HG03432 (cell line): Measurements from ENCODE around the gene MACF1.
"Not testable (repeated sequence)": the region's sequence is repeated elsewhere in the genome, so short reads cannot be mapped to it uniquely, and the experiment has no call there.

Experiments used
- ATAC-seq: cut with Tn5 transposase; IDR thresholded peaks from one replicate; pipeline ENCODE4 v1.9.1; 2021; ENCODE audit warnings: mild to moderate bottlenecking, moderate library complexity; ENCODE audit not compliant: unreplicated experiment

Gene MACF1

DNA sequence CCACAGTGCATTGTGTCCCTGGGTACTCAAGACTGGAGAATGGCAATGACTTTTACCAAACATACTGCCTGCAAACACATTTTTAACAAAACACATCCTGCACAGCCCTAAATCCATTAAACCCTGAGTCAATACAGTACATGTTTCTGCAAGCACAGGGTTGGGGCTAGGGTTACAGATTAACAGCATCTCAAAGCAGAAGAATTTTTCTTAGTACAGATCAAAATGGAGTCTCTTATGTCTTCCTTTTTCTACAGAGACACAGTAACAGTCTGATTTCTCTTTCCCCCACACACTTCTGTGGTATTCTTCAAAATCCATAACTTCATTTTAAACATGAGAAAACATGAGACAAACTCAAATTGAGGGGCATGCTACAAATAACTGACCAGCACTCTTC is 300.8 kb downstream of the MACF1 start:
- no peak for ATAC-seq

DNA sequence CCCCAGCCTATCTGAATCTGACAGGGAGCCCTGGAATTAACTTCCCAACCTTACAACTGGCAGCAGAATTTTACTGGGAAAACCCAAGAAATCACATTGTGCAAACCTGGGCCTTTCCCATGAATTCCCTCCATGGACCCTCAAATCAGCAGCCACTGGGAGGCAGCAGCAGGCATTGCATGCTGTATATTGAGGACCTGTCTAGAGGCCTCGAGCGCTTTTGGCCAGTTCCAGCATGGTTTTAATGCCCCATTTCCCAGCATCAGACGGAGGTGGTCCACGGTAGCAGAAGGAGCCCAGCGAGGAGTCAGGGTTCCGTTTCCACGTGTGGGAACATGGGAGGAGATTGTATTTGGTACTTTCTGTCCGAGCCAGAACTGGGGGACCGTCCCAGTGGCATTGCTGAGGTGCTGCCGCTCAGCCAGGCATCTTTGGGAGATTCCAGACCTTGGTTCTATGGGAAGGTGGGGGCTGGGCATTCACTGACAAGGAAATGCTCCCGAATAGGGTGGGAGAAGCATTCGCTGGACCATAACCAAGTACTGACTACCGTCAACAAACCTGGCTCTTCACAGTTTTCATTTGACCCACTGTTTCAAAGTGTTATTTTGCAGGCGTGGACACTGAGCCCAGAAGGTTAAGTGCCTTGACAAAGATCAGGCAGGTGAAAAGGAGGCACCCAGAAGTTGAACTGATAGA is 302.9 kb downstream of the MACF1 start:
- ATAC-seq = no peak

DNA sequence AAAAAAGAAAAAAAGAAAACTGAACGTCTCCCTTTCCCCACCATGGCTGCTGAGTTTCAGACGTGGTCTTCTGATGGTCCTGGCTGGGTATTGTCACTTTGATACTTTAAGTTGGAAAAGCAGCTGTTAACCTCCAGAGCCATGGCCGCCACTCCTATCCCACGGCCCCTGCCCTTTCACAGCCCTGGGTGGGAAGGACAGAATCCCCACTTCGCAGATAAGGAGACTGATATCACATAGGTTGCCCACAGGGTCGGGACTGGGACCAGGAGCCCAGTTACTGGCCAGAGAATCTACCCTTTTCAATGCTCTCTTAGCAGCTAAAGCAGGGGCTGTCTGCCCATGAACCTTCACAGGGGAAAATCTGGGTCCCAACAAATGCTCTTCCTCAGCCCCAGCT is 303.8 kb downstream of the MACF1 start:
- ATAC-seq = no peak

DNA sequence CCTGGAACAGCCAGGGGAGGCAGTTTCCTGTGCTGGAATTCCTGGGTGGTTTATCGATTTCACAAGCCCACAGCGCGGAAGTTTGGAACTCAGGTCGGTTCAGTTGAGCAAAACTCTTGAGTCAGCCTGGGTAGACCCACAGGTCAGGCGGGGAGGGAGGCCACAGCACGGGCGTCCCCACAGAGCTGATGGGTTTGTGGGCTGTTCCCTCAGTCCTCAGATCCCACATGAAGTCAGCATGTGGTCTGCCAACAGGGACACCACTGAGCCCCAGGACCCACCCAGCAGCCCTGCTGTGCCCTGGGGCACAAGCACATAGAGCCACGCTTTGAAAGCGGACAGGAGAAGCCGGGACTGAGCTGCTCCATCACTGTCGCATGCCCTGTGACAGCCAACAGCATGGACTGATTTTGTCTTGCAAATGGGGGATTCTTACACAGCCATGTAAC is 304.4 kb downstream of the MACF1 start:
- peak; percentile 13 for ATAC-seq

DNA sequence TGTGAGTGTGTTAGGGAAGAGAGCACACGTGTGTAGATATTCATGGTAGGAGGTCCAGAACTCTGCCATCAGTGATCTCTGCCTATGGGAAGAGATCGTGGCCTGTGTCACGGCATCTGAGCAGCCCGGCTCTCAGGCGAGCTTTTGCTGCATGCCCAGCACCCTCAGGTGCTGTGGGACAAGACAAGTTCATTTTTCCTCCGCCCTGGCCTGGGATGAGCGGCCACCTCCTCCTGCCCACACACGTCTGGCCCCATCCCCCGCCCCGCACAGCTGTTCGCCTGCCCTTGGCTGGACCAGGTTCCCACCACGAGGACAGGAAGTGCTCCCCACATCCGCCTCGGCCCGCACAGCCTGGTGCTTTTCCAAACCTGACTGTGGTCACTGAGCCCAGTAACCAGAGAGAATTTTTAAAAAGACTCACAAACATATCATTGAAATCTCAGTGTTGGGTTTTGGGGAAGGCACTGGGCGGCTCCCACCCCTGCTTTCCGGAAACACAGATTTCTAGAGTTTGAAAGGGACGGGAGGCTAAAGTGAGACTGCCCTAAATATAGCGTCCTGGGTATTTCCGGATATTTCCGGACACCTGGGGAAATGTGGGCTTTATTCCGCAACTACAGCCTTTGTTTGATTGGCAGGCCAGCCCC is 305.0 kb downstream of the MACF1 start:
- peak; percentile 72 for ATAC-seq

DNA sequence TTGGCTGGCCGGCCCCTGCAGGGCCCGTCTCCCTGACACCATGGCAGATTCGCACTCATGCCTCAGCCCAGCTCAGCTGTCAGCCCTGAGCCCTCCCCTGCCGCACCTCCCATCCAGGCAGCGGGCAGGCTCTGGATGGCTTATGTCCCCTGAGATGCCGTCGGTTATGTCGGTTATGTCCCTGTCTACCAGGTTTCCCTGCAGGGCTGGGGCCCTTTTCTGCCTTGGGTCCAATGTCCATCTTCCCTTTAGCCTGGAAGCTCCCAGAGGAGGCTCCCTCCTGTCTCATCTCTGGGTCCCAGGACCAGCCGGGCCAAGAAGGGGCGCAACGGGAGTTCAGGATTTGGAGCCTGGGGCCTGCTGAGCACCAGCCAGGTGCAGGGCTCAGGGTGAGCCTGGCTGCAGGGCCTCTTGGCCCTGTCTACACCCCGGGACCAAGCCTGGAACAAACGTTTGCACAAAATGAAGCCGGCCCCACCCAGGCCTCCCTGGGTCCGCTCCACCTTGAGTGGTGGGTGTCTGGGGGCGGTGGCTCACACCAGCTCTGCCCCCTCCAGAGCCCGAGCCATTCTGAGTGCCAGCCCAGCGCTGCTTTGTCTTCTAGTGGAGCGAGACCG is 306.2 kb downstream of the MACF1 start:
- ATAC-seq = not testable (repeated sequence)

DNA sequence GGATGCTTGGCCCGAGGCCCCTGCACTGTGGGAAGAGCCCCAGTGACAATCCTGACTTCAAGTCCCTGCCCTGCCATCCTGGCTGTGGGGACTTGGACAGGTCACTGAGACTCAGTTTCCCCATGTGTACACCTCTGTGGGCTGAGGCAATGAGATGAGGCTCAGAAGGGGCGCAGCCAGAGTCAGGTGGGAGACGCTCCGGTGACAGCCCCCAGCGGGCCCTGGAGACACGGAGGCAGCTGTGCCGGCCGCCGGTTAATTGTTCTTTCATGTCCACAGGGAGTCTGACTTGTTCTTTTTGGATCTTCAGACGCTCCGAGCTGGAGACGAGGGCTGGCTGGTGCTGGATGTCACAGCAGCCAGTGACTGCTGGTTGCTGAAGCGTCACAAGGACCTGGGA is 307.0 kb downstream of the MACF1 start:
- not testable (repeated sequence) for ATAC-seq

DNA sequence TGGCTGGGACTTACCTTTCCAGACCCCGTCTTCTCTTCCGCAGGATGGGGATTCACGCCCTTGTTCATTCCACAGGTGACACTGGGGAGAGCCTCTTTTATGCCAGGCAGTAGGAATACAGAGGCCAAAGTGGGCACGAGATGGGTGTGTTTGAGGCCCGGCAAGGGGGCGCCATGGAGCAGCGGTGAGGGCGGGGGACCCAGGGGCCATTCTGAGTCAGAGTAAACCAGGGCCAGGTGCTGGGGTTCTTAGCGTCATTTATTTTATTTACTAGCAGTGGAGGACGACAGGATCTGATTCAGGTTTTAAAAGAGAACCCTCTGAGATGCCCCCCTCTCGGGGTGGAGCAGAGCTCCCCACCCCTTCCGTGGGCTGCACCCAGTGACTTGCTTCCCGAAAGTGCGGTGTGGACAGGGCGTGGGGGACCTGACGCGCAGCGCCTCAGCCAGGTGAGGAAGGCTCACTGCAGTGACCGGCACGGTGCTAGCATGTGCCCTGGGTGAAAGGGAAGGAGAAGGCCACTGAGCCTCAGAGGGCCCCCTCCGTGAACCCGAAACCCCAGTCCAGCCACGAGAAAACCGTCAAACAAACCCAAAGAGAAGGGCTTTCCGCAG is 307.8 kb downstream of the MACF1 start:
- ATAC-seq = not testable (repeated sequence)

DNA sequence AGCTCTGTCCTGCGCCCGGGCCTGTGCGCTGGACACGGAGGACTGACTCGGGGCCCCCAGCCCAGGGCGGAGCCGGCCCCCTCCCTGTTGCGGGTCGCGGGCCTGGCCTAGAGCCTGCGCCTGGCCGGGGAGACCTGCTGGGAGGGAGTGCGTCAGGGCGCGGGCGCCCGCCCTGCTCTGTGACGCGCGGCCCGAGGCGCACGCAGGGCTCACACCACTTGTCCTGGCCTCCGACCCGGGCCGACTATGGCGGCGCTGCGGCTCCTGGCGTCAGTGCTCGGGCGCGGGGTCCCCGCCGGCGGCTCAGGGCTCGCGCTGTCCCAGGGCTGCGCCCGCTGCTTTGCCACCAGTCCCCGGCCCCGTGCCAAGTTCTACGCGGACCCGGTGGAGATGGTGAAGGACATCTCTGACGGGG is 310.2 kb downstream of the MACF1 start:
- ATAC-seq = not testable (repeated sequence)

DNA sequence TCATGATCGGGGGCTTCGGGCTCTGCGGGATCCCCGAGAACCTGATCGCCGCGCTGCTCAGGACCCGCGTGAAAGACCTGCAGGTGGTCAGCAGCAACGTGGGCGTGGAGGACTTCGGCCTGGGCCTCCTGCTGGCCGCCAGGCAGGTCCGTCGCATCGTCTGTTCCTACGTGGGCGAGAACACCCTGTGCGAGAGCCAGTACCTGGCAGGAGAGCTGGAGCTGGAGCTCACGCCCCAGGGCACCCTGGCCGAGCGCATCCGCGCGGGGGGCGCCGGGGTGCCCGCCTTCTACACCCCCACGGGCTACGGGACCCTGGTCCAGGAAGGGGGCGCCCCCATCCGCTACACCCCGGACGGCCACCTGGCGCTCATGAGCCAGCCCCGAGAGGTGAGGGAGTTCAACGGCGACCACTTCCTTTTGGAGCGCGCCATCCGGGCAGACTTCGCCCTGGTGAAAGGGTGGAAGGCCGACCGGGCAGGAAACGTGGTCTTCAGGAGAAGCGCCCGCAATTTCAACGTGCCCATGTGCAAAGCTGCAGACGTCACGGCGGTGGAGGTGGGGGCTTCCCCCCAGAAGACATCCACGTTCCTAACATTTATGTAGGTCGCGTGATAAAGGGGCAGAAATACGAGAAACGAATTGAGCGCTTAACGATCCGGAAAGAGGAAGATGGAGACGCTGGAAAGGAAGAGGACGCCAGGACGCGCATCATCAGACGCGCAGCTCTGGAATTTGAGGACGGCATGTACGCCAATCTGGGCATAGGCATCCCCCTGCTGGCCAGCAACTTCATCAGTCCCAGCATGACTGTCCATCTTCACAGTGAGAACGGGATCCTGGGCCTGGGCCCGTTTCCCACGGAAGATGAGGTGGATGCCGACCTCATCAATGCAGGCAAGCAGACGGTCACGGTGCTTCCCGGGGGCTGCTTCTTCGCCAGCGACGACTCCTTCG is 310.9 kb downstream of the MACF1 start:
- ATAC-seq = not testable (repeated sequence)

DNA sequence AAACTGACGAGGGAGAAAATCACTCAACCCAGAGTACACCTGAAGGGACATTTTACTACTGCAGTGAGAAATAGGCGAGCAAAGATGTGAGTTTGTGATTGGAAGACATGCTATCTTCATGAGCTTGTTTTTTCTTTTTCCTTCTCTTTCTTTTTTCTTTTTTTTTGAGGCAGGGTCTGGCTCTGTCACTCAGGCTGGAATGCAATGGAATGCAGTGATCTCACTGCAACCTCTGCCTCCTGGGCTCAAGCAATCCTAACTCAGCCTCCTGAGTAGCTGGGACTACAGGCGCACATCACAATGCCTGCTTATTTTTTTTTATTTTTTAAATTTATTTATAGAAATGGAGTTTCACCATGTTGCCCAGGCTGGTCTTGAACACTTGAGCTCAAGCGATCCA is 312.3 kb downstream of the MACF1 start:
- not testable (repeated sequence) for ATAC-seq

DNA sequence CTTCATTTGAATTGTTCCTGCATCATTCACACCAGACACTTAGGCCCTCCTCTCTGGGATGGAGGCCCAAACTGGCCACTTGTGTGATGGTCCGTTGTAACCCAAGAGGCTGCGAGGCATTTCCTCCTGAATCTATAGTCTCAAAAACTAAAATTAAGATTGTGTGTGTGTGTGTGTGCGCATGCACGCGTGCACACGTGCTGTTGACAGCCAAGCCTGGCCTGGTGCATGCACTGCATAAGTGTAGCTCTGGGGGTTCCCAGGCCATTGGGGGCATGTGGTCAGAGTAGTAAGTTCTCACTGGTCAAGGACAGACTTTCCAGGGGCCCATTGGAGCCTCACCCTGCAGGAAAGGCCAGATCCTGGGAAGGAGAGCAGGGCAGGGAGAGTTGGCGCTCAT is 313.4 kb downstream of the MACF1 start:
- ATAC-seq = not testable (repeated sequence)

DNA sequence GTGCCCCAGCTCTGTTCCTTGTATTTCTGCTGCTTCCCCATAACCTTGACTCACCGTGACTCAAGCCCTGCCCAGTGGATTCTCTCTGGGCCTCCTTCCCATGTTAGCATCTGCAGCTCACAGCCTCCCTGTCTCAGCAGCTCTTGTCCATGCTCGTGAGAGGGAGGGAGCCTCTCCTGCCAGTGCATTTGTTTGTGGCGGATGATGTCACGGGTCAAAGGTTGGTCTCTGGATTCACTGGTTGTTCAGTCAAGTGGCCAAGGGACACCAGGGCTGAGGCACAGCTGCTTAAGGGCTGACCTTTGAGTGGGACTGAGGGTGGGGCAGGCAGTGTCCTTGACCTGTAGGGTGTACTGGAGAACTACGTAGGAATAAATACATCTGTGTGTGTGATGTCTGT is 314.9 kb downstream of the MACF1 start:
- ATAC-seq = not testable (repeated sequence)

DNA sequence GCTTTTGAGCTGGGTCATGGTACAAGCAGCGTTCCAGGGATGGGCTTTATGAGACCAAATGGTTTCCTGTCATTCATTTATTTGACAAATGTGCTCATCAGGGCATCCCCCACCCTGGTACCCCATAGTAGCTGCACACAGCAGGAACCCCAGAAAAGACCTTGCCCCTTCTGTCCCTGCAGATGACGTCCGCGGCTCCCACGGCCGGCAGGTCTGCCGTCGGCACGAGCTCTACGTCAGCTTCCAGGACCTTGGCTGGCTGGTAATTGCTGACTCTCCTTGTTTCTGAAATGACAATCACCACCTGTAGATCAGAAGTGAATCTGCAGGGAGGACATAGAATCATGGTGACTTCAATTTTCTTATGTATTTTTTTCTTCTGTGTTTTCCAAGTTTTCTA is 317.7 kb downstream of the MACF1 start:
- ATAC-seq = not testable (repeated sequence)

DNA sequence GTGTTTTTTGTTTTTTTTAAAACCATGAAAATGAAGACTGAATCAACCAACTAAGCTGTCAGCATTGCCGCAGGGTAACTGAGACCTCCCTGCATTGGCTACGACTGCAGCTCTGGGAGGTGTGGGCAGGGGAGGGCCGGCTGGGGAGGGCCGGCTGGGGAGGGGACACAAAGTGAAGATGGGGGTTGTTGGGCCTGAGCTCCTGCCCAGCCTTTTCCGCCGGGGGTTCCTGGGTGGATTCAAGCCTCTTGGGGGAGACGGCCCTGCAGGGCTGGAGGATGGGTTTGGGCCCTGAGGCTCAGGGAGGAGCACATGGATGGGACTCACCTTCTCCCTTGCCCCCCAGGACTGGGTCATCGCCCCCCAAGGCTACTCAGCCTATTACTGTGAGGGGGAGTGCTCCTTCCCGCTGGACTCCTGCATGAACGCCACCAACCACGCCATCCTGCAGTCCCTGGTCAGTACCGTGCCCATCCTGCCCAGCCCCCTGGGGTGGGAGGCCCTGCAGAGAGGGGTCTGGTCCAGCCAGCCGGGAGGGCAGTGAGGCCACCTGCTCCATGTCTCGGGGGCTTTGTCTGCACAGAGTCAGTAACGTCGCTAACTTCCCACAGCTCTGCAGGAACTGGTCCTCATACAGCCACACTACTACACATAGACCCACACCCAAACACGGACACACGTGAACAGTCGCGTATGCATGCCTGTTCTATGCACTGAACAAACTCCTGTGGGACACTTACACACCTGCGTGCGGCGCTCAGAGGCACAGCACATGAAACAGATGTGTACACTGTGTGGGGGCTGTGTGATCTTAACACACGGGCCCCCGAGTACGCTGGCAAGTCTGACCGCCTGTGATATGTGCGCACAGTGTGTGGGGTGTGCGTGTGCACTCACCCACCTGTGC is 318.4 kb downstream of the MACF1 start:
- no peak for ATAC-seq

DNA sequence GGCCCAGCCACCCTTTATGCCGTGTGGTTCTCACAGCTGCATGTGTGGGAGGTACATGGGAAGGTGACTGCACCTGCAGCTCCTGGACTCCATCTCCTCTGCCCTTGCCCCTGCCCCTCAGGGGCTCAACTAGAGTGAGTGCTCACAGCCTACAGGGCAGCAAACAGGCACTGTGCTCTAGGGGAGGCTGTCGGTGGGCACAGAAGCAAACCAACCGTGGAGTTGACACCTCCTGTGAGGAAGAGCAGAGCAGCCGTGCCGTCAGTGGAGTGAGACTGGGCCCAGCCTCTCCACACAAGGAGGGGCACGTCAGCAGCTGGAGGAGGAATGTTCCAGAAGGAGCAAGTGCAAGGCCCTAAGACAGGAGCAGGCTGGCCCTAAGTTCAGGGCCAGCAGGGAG is 319.7 kb downstream of the MACF1 start:
- ATAC-seq = no peak

DNA sequence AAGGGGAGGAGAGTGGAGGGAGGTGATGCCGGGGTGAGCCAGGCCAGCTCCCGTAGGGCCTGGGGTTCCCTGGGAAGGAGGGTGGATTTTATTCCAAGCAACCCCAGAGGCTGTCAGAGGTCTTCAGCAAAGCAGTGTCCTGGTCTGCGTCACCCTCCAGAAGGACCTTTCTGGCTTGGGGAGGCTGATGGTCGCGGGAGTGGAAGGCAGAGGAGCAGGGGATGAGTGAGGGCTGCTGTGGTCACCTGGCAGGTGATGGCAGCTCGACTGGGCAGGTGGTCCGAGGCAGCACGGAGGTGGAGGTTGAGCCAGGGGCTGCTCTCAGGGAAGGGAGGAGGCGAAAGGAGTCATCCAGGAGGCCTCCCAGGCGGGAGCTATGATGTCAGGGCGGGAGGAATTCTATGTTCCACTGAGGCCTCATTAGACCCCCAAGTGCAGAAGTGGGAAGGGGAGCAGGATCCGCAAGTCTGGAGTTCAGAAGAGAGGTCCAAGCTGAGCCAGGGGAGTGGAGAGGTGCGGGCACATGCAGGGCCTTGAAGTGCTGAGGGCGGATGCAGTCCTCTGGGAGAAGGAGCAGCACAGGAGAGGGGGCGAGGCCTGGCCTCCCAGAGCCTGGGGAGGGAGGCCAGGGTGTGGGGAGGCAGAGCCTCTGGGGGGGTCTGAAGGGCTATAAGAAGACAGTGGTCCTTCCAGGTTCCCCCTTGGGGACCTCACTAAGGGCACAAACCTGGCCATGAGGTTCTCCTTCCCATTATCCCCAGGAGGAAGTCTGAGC is 320.3 kb downstream of the MACF1 start:
- no peak for ATAC-seq

DNA sequence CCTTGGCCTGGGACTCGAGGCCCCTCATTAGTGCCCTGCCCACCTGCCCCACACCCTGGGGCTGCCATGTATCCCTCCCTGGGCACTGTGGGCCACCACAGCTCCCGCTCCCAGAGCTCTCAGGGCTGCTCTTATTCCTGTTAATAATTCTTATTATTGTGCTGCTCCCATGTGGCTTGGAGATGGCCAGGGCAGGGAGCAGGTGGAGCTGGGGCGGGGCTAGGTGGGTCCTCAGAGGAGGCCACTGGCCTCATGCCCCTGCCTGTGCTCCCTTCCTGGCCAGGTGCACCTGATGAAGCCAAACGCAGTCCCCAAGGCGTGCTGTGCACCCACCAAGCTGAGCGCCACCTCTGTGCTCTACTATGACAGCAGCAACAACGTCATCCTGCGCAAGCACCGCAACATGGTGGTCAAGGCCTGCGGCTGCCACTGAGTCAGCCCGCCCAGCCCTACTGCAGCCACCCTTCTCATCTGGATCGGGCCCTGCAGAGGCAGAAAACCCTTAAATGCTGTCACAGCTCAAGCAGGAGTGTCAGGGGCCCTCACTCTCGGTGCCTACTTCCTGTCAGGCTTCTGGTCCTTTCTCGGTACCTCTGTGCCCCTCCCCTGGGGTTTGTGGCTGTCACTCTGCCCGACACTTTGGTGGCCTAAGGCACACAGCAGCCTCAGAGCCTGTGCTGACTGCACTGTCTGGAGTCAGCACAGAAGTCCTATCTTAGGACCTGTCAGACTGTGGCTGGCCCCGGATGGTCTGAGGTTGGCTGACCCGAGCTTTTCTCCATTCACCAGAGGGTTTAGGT is 321.1 kb downstream of the MACF1 start:
- ATAC-seq = peak; percentile 93
